HG02759 (cell line): ENCODE measurements around the gene TANGO6.
"Not testable (repeated sequence)": the region's sequence is repeated elsewhere in the genome, so short reads cannot be mapped to it uniquely, and the experiment has no call there.

Source experiments
- ATAC-seq: cut with Tn5 transposase; IDR thresholded peaks from one replicate; pipeline ENCODE4 v1.9.1; 2021; ENCODE audit warnings: mild to moderate bottlenecking, moderate library complexity; ENCODE audit not compliant: unreplicated experiment

The TANGO6 gene

GRCh38 chr16:69049603-69050375, 206.5 kb downstream of the TANGO6 start:
- no peak for ATAC-seq

- ATAC-seq, result not testable (repeated sequence)
Measured at GRCh38 chr16:69051517-69051830, 208.1 kb downstream of the TANGO6 start.

GRCh38 chr16:69055008-69055407, 211.7 kb downstream of the TANGO6 start:
- ATAC-seq, result no peak

- no peak for ATAC-seq
Measured at GRCh38 chr16:69055980-69056379, 212.6 kb downstream of the TANGO6 start.

- no peak for ATAC-seq
Measured at GRCh38 chr16:69056421-69056820, 213.1 kb downstream of the TANGO6 start.

GRCh38 chr16:69057400-69058378, 214.4 kb downstream of the TANGO6 start:
- no peak for ATAC-seq

GRCh38 chr16:69063491-69063890, 220.2 kb downstream of the TANGO6 start:
- ATAC-seq, result not testable (repeated sequence)

- ATAC-seq, result no peak
Measured at GRCh38 chr16:69064124-69064763, 220.9 kb downstream of the TANGO6 start.

- ATAC-seq, result no peak
Measured at GRCh38 chr16:69064764-69065313, 221.5 kb downstream of the TANGO6 start.

- ATAC-seq, result no peak
Measured at GRCh38 chr16:69069504-69069903, 226.2 kb downstream of the TANGO6 start.

- no peak for ATAC-seq
Measured at GRCh38 chr16:69071036-69071435, 227.7 kb downstream of the TANGO6 start.

GRCh38 chr16:69072640-69072974, 229.3 kb downstream of the TANGO6 start:
- no peak for ATAC-seq

GRCh38 chr16:69073181-69073702, 229.9 kb downstream of the TANGO6 start:
- ATAC-seq, result no peak

GRCh38 chr16:69077251-69077650, 233.9 kb downstream of the TANGO6 start:
- ATAC-seq, result no peak

GRCh38 chr16:69078073-69078472, 234.7 kb downstream of the TANGO6 start:
- no peak for ATAC-seq

GRCh38 chr16:69079697-69080096, 236.4 kb downstream of the TANGO6 start:
- no peak for ATAC-seq

GRCh38 chr16:69083306-69083941, 240.1 kb downstream of the TANGO6 start:
- ATAC-seq, result no peak

GRCh38 chr16:69084289-69084688, 241.0 kb downstream of the TANGO6 start:
- no peak for ATAC-seq

- ATAC-seq, result no peak
Measured at GRCh38 chr16:69085032-69085695, 241.8 kb downstream of the TANGO6 start.

GRCh38 chr16:69087161-69087581, 243.8 kb downstream of the TANGO6 start:
- ATAC-seq, result no peak
